Astrocyte of the hippocampus (primary cell): ENCODE measurements around the gene MAGIX.
"Not testable (repeated sequence)": the region's sequence is repeated elsewhere in the genome, so short reads cannot be mapped to it uniquely, and the experiment has no call there.

Source experiments
- DNase-seq: peaks from one replicate; pipeline ENCODE4 v3.0.0; 2011; ENCODE audit warnings: low read depth, low spot score

Gene MAGIX

GRCh38 chrX:49160908-49161307, 1.6 kb upstream of the MAGIX start:
- DNase-seq, result no peak

- no peak for DNase-seq
Measured at GRCh38 chrX:49161632-49162031, 926 bp upstream of the MAGIX start.

DNA sequence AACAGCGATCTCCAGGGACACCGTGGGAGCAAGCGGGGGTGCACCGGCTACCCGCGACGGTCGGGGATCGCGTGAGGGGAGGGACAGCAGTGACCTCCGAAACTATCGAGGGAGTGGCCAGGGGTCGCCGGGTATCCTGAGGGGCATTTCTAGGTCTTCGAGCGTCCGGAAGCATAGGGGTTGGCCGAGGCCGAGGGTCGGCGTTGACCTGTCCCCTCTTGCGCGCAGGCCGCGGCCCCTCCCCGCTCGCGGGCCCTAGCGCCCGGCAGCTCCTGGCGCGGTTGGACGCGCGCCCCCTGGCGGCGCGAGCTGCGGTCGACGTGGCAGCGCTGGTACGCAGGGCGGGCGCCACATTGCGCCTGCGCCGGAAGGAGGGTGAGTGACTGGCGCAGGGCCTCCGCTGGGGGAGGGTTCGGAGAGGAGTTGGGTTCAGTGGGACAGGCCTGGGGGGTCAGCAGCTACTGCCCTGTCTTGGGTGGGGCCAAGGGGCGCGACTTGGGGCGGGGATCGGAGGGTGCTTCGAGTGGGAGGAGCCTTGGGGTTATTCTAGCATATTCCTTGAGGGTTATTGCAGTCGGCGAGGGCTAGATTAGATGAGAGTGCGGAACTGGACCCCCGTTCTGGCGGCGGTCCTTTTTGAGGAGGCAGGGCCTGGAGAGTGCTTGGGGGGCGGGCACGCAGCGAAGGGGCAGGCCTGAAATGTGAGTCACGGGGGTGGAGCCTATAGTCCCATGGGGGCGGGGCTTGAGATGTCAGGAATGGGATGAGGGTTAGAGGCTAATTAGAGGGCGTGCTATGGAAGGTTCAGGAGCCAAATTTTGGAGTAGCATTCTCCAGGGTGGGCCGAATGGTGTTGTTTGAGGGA, 1.2 kb downstream of the MAGIX start:
- DNase-seq, result peak; percentile 91

DNA sequence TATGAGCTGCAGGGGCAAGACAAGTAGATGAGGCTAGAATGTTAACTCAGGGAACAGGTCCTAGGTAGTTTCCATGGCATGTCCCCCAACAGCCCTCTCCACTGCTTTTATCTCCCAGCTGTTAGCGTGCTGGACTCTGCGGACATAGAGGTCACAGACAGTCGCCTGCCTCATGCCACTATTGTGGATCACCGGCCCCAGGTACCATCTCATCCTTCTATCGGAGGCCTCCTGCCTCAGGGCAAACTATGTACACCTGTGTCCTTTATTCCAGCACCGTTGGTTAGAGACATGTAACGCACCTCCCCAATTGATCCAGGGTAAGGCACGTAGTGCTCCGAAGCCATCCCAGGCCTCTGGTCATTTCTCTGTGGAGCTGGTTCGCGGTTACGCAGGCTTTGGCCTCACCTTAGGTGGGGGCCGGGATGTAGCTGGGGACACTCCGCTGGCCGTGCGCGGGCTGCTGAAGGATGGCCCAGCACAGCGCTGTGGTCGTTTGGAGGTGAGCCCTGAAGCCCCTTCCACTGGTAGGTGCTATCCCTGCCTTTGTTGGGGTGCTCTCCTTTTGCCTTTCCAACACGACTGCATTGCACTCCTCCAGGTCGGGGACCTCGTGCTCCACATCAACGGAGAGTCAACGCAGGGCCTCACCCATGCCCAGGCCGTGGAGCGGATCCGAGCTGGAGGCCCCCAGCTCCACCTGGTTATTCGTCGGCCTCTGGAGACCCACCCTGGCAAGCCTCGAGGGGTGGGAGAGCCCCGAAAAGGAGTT, 2.2 kb downstream of the MAGIX start:
- DNase-seq, result no peak

DNA sequence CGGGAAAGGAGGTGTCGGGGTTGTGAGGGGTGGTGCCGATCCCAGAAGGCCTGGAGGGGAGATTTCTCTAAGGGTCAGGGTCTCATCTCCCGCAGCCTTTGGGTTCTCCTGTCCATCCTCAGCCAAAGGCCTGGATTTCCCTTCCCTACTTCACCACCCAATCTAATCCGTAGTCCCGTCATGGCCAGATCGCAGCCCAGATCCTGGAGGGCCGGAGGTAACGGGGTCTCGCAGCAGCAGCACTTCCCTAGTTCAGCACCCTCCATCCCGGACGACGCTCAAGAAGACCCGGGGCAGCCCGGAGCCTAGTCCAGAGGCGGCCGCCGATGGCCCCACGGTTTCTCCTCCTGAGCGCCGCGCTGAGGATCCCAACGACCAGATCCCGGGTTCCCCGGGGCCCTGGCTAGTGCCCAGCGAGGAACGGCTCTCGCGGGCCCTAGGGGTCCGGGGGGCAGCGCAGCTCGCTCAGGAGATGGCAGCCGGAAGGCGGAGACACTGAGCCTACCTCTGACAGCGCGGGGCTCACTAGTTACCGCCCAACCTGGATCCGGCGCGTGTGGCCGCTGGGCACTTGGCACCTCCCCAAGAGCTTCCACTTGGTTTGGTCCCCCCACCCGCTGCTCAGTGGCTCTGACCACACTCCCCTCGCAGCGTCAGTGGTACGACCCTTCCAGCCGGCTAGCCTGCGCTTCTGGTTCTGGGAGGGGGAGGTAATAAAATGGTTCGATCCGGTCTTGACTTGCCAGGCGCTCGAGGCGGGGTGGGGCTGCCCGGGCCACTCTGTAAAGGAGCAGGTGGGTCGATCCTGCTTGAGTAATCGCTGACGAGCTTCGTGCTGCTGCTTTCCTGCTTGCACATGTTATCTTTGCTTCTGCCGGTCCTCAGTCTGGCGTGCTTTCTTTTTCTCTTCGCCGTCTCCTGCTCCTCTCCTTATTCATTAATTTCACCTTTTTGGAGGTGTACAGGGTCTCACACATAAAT, 3.6 kb downstream of the MAGIX start:
- DNase-seq, result peak; percentile 84

DNA sequence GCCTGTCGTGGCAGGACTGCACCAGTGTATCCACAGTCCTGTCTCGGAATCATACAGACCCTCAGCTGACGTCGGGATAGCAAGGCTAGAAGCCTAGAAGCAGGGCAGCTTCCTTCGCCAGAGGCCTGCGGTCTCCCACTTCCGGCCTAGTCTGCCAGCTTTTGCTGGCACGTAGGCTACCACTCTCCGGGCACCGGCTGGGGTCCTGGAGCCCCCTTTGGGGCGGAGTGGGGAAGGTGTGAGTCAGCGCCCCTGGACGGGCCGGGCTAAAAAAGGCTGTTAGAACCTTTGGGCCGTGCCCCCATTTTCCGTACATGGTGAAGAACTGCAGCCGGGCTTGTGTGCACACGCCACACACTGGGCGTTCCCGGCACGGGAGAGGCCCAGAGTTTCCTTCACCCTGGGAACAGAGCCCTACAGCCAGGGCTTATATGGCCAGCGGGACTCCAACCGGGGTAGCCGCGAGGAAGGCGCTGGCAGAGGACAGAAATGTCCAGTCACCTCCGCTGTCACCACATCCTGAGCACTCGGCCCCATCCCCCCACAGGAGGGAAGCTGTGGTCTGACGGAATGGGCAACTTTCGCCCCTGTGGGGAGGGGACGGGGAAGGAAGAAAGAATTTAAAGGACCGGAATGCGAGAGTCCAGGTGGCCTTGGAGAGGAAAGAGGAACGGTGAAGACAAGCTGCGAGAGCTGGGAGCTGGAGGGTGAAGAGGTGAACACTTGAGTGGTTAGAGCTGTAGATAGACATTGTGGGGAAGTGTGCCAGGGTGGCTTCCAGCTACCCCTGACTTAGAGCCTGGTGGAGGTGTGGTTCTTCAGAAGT, 4.6 kb downstream of the MAGIX start:
- peak; percentile 91 for DNase-seq

- no peak for DNase-seq
Measured at GRCh38 chrX:49167740-49168108, 5.2 kb downstream of the MAGIX start.

DNA sequence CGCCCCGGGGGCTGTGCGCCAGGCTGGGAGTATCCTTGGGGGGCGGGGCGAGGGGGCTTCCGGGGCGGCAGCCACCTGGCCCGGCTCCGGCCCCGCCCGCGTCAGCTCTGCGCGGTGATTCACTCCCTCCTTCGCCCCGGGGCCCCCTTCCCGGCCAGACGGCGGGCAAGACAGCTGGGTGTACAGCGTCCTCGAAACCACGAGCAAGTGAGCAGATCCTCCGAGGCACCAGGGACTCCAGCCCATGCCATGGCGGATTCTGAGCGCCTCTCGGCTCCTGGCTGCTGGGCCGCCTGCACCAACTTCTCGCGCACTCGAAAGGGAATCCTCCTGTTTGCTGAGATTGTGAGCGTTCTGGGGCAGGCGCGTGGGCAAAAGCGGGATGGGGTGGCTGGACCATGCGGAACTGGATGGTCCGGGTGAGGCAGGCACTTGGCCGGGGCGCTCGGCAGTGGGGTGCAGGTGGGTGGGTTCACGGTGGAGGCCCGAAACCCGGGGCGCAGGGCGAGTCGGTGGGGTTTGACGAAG, 9.3 kb downstream of the MAGIX start, which contains the start of gene PLP2:
Gene PLP2, plus strand, starts transcription at position 147 of the 528 bp plus-strand sequence. Its CDS starts 103 bp downstream, at position 250.
- peak; percentile 66 for DNase-seq

GRCh38 chrX:49172280-49172780, 9.8 kb downstream of the MAGIX start:
- DNase-seq, result peak; percentile 58

GRCh38 chrX:49173544-49173943, 11.0 kb downstream of the MAGIX start:
- DNase-seq, result not testable (repeated sequence)

DNA sequence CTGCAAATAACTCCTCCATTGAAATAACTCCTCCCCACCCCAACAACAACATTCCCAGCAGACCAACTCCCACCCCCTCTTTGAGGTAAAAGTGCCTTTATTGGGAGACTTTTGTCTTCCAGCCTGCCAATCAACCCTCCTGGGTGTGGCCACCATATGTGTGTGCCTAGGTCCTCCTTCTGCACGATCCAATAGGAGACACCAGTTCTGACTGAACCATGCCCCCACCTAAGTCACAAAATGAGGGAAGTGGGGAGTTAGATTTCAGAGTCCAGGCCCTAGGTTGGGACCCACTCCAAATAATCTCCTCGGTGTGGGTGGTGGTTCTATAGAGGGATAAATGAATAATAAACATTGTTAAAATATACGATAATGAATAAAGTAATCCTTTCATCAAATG, 12.2 kb downstream of the MAGIX start:
- no peak for DNase-seq

- no peak for DNase-seq
Measured at GRCh38 chrX:49175435-49176274, 13.1 kb downstream of the MAGIX start.

DNA sequence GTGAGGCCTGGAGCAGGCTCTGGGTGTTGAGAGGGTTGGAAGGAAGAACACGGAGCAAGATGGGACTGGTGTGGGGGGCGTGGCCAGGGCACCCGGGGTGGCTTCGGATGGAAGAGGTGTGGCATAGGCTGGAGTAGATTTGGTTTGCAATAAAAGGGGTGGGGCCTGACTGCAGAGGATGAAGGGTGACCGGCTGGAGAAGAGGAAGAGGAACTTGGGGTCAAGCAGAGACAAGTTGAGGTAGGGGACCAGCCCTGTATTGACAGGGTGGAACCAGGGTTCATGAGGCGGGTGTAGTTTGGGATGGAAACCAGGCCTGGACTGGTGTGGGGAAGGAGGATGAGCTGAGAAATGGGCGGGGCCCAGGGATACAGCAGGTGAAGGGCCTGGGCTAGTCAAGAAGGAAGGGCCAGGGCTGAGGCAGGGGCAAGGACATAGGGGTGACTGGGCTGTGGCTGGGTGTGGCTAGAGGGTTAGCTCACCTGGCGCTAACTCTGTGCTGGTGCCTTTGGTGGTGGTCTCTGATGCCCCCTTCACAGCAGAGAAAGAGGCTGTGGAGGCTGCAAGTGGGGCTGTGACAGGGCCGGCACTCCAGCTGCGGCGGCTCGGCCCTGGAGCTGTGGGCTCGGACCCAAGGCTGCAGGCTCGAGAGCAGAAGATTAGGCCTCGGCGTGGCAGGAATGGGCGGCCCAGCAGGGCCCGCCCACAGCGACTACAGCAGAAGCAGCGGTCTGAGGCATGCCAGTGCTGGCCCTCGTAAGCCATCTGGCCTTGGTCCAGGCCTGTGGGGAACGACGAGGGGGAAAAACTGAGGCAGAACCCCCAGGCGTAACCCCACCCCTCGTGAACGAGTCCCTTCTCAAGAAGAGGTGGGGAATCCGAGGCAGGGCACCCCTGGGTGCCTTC, 14.1 kb downstream of the MAGIX start:
- no peak for DNase-seq

GRCh38 chrX:49177338-49177833, 14.8 kb downstream of the MAGIX start:
- no peak for DNase-seq

- no peak for DNase-seq
Measured at GRCh38 chrX:49177873-49178480, 15.4 kb downstream of the MAGIX start.

- DNase-seq, result no peak
Measured at GRCh38 chrX:49178537-49178936, 16.0 kb downstream of the MAGIX start.

DNA sequence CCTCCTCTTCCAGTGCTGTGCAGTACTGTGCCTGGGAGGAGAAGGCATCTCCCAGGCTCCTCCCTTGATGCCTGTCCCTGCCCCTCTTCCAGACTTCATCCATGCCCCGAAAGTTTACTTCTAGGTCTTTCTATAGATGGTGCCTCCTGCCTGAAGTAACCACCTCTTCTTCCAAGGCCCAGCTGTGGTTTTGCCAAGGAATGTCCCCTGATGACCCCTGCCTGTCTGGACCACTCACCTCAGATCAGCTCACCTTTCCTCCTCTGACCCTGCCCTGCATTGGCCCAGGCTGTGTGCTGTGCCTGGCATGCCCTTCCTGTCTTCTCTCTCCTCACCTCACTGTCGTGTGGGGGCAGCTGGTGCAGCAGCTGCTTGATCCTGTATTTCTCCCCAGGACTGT, 16.8 kb downstream of the MAGIX start:
- DNase-seq, result no peak
